Glutamatergic neuron (in vitro differentiated cells): ENCODE data around the gene GPR158. TPM values are rescaled to one million over a fixed set of nuclear protein-coding genes. Genes with fewer than 3 reads are reported as not detected.

Source experiments
- DNase-seq: peaks from one replicate; pipeline ENCODE4 v3.0.0; 2022
- H3K27ac Mint-ChIP-seq: one replicate; pipeline ENCODE4 v1.8.0; 2020; ENCODE audit warnings: mild to moderate bottlenecking, mixed read lengths, inconsistent platforms; ENCODE audit not compliant: unreplicated experiment
- H3K27me3 Mint-ChIP-seq: one replicate; pipeline ENCODE4 v1.8.0; 2020; ENCODE audit warnings: mild to moderate bottlenecking, moderate library complexity, mixed read lengths, inconsistent platforms; ENCODE audit not compliant: unreplicated experiment
- H3K36me3 Mint-ChIP-seq: one replicate; pipeline ENCODE4 v1.8.0; 2020; ENCODE audit warnings: mild to moderate bottlenecking, mixed read lengths, inconsistent platforms; ENCODE audit not compliant: unreplicated experiment
- H3K4me1 Mint-ChIP-seq: one replicate; pipeline ENCODE4 v1.8.0; 2020; ENCODE audit warnings: mild to moderate bottlenecking, low read depth, mixed read lengths, inconsistent platforms; ENCODE audit not compliant: unreplicated experiment
- H3K4me3 Mint-ChIP-seq: one replicate; pipeline ENCODE4 v1.8.0; 2020; ENCODE audit warnings: mild to moderate bottlenecking, mixed read lengths, inconsistent platforms; ENCODE audit not compliant: unreplicated experiment
- H3K9me3 Mint-ChIP-seq: one replicate; pipeline ENCODE4 v1.8.0; 2020; ENCODE audit warnings: mild to moderate bottlenecking, moderate library complexity, mixed read lengths, inconsistent platforms; ENCODE audit not compliant: unreplicated experiment
- total RNA-seq: library from RNA; stranded (reverse); fragmentation: NEBNext Ultra II Directional; extraction: Animal tissue kit (Norgen Biotek cat#: 25700); gene quantifications from one replicate; pipeline ENCODE4 v1.2.1, GENCODE V29; 2021; ENCODE audit not compliant: unreplicated experiment
- TF ChIP-seq, protein P1 (sequence below): fragments of 200-600 bp; sonication (generic); IDR thresholded peaks from one replicate; pipeline ENCODE4 v1.5.0; 2021; ENCODE audit not compliant: partially characterized antibody, unreplicated experiment

GPR158 gene
- total RNA-seq, 1 donor from 2014 or later = 2.6 TPM

DNA sequence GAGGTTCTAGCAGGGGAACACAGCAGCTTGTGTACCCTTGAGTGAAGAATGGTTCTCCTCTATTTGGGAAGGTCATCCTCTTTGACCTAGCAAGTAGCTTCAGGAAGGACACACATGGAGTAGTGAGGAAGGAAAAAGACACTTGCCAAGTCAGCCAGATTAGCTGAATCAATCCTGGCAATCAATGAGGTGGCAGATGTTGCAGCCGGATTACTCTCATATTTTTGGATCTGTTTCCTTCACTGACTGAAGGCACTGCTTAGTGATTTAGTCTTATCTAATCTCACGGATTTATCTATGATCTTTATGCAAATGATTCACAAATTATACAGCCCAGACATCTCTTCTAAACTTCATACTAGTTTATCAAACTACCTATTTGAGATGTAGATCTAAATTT lies 218.8 kb downstream of the GPR158 start:
- Mint-ChIP-seq H3K4me3 (no peak overlapping the region), H3K27me3 (no peaks in the 10 kb centered on the region), H3K36me3 (peaks cover 7% of the 10 kb centered on the region), H3K27ac (no peak overlapping the region), H3K4me1 (no peaks in the 10 kb centered on the region), H3K9me3 (no peaks in the 10 kb centered on the region)
- TF ChIP-seq, protein P1, sequence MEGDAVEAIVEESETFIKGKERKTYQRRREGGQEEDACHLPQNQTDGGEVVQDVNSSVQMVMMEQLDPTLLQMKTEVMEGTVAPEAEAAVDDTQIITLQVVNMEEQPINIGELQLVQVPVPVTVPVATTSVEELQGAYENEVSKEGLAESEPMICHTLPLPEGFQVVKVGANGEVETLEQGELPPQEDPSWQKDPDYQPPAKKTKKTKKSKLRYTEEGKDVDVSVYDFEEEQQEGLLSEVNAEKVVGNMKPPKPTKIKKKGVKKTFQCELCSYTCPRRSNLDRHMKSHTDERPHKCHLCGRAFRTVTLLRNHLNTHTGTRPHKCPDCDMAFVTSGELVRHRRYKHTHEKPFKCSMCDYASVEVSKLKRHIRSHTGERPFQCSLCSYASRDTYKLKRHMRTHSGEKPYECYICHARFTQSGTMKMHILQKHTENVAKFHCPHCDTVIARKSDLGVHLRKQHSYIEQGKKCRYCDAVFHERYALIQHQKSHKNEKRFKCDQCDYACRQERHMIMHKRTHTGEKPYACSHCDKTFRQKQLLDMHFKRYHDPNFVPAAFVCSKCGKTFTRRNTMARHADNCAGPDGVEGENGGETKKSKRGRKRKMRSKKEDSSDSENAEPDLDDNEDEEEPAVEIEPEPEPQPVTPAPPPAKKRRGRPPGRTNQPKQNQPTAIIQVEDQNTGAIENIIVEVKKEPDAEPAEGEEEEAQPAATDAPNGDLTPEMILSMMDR = no peak
- DNase-seq = no peak

DNA sequence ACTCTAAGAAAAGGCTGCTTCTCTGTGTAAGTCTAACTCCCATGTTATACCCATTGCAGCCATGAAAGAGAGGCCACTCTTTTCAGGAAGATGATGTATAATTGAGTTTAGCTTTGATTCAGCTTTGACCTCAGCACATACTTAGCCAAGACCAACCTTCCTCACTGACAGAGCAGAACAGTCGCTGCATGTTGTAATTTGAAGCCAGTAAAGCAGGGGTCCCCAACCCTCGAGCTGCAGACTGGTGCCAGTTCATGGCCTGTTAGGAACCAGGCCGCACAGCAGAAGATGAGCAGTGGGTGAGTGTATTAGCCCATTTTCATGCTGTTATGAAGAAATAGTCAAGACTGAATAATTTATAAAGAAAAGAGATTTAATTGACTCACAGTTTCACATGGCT lies 223.9 kb downstream of the GPR158 start:
- no peak overlapping the region for H3K27ac Mint-ChIP-seq
- H3K9me3 Mint-ChIP-seq = no peaks in the 10 kb centered on the region
- H3K27me3 Mint-ChIP-seq = no peaks in the 10 kb centered on the region
- DNase-seq = no peak
- no peaks in the 10 kb centered on the region for H3K36me3 Mint-ChIP-seq
- H3K4me1 Mint-ChIP-seq = no peaks in the 10 kb centered on the region
- TF ChIP-seq, protein P1 = no peak
- H3K4me3 Mint-ChIP-seq = no peak overlapping the region

DNA sequence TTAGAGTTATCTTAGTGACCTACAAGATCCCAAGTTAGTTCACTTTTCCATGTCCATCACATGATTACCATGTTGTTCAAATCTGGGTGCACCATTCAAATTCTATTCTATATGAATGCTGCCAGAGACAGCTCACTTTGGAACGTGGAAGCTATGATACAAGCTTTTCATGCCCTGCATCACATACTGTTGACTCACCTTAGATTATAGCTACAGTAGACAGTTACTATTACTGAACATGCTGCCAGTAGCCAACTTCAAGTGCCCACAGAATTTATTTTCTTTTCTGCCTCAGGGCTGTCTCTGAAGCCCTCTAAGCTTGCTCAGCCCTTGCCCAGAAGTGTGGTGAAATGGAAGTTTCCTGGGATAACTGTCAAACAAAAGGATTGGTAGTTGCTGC lies 231.1 kb downstream of the GPR158 start:
- DNase-seq = no peak
- peaks cover 2% of the 10 kb centered on the region for H3K4me1 Mint-ChIP-seq
- no peaks in the 10 kb centered on the region for H3K9me3 Mint-ChIP-seq
- no peaks in the 10 kb centered on the region for H3K27me3 Mint-ChIP-seq
- H3K36me3 Mint-ChIP-seq = no peaks in the 10 kb centered on the region
- H3K4me3 Mint-ChIP-seq = no peak overlapping the region
- TF ChIP-seq, protein P1 = no peak
- H3K27ac Mint-ChIP-seq = no peak overlapping the region

DNA sequence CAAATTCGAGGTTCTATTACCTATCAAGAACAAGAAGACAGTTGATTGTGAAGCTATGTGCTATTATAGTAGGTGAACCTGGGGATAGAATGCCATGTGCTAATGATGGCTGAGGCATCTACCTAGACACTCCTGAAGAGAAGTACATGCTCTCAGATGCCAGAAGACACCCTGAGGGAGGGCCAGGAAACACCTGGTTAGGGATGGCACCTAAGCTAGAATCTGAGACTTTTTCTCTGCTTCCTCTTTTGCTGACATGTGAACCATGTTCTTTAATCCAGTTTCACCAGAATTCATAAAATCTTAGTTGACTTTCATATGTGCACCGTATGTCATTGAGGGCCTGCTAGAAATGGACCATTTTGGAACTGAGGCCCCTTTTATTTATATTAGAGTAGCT lies 242.8 kb downstream of the GPR158 start:
- Mint-ChIP-seq H3K27me3 (no peaks in the 10 kb centered on the region), H3K4me3 (no peak overlapping the region), H3K36me3 (no peaks in the 10 kb centered on the region)

DNA sequence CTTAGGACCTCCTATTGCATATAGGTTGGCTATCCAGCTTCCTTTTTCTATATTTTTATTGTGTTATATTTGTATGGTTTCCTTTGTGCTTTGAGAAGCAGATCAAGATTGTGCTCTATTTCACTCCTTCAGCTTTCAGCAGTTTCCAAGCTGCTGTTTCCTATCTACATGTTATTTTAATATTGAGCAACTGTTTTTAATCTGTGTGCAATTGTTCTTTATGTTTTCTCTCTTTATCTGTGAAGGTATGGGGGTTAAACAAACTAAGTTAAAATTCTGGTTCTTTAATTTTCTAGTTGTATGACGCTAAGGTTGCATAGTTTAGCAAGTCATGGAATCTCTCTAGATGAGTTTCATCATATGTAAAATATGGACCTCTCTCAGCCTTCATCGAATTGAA lies 251.0 kb downstream of the GPR158 start:
- no peaks in the 10 kb centered on the region for H3K27me3 Mint-ChIP-seq

More for the DNA sequence above, 242.8 kb downstream of the GPR158 start:
- no peak for DNase-seq
- no peaks in the 10 kb centered on the region for H3K4me1 Mint-ChIP-seq
- no peak overlapping the region for H3K27ac Mint-ChIP-seq
- no peaks in the 10 kb centered on the region for H3K9me3 Mint-ChIP-seq
- TF ChIP-seq, protein P1 = no peak

More for the DNA sequence above, 251.0 kb downstream of the GPR158 start:
- H3K36me3 Mint-ChIP-seq = peaks cover 4% of the 10 kb centered on the region
- no peak overlapping the region for H3K27ac Mint-ChIP-seq
- H3K9me3 Mint-ChIP-seq = no peaks in the 10 kb centered on the region
- TF ChIP-seq, protein P1 = no peak
- H3K4me3 Mint-ChIP-seq = no peak overlapping the region
- H3K4me1 Mint-ChIP-seq = no peaks in the 10 kb centered on the region
- no peak for DNase-seq
